SK-N-SH (cell line): Measurements from ENCODE around the gene EEF1G.

Source experiments
- CTCF ChIP-seq: fragments of 200-600 bp; sonication (generic); IDR thresholded peaks from 2 replicates; pipeline ENCODE4 v1.6.1; 2017; ENCODE audit warnings: antibody characterized with exemption, mild to moderate bottlenecking, moderate library complexity
- EP300 ChIP-seq, 2 experiments: IDR thresholded peaks; 2 replicates each; pipeline versions ENCODE4 v1.4.0 to v1.6.1; 2012; ENCODE audit warnings: borderline replicate concordance in 1 of 2, low read depth in 1 of 2, low read length in 1 of 2
- EZH2phosphoT487 ChIP-seq: fragments of 200-600 bp; sonication (generic); IDR thresholded peaks from 2 replicates; pipeline ENCODE4 v1.6.1; 2017; ENCODE audit warnings: low read depth, mixed run types, mild to moderate bottlenecking, antibody characterized with exemption, moderate library complexity, borderline replicate concordance
- FOXM1 ChIP-seq: IDR thresholded peaks from 2 replicates; pipeline ENCODE4 v1.4.0; 2012; ENCODE audit warnings: low read depth, mild to moderate bottlenecking
- MXI1 ChIP-seq: IDR thresholded peaks from 2 replicates; pipeline ENCODE4 v1.6.1; 2012; ENCODE audit warnings: mild to moderate bottlenecking, low read depth, low read length, improper control_type of control experiment
- NFIC ChIP-seq: IDR thresholded peaks from 2 replicates; pipeline ENCODE4 v1.4.0; 2012; ENCODE audit warnings: borderline replicate concordance
- REST ChIP-seq: IDR thresholded peaks from 2 replicates; pipeline ENCODE4 v1.6.1; 2012; ENCODE audit warnings: mild to moderate bottlenecking, low read depth, low read length, moderate library complexity
- RFX5 ChIP-seq: IDR thresholded peaks from 2 replicates; pipeline ENCODE4 v1.6.1; 2012; ENCODE audit warnings: mild to moderate bottlenecking, improper control_type of control experiment, low read length
- TCF12 ChIP-seq: IDR thresholded peaks from 2 replicates; pipeline ENCODE4 v1.4.0; 2012
- TEAD4 ChIP-seq: IDR thresholded peaks from 2 replicates; pipeline ENCODE4 v1.4.0; 2012; ENCODE audit warnings: mild to moderate bottlenecking, borderline replicate concordance; ENCODE audit not compliant: insufficient read depth
- USF1 ChIP-seq: IDR thresholded peaks from 2 replicates; pipeline ENCODE4 v1.4.0; 2012; ENCODE audit warnings: low read depth, borderline replicate concordance

GRCh38 chr11:62621567-62622470 is 48.1 kb upstream of the EEF1G start, which contains the start of gene B3GAT3:
- 0 out of 4 replicates have a peak, but pooled peaks of 1 of the 2 experiments have one; percentile 24 for TF ChIP-seq EP300 (IDR thresholded peaks at IDR 0.05; ENCODE audit: borderline replicate concordance in 1 of 2, low read depth in 1 of 2, low read length in 1 of 2)
- TF ChIP-seq RFX5, result no peak
- TF ChIP-seq FOXM1, result no peak
- no peak for TF ChIP-seq REST
- TF ChIP-seq TCF12, result peak; percentile 67; the same call in 1 of the 2 replicates
- TF ChIP-seq CTCF, result 0 out of 2 replicates have a peak, but pooled peaks have one; percentile 6
- TF ChIP-seq EZH2phosphoT487, result no peak
- no peak for TF ChIP-seq TEAD4
- TF ChIP-seq USF1, result peak; percentile 79
- TF ChIP-seq MXI1, result peak; percentile 100
- TF ChIP-seq NFIC, result peak; percentile 25
